T-cell (primary cell): Measurements from ENCODE around the gene PRKCQ. TPM values are rescaled to one million over a fixed set of nuclear protein-coding genes. Genes with fewer than 3 reads are reported as not detected.

Source experiments
- ATAC-seq, 4 experiments: fragments of 200-7000 bp in 3 of 4; fragments of 150-1000 bp in 1 of 4; cut with Tn5 transposase; replicated peaks in 1 of 4; 1 replicate in 3 of 4; 2 replicates in 1 of 4; pipeline ENCODE4 v1.10.0; 2021; ENCODE audit warnings: moderate library complexity in 3 of 4, mild to moderate bottlenecking in 2 of 4, moderate number of reproducible peaks in 1 of 4
- CTCF ChIA-PET, 2 donors: fragments of 300-600 bp; sonication (Branson Sonifier 250); formaldehyde crosslinking; loops; one replicate each; lab custom pipeline; 2022; ENCODE audit warnings: antibody characterized with exemption in 2 of 2; lab: Charles Lee
- POLR2A ChIA-PET, 2 donors: fragments of 300-600 bp; sonication (Branson Sonifier 250); formaldehyde crosslinking; loops; one replicate each; lab custom pipeline; 2022; ENCODE audit warnings: antibody characterized with exemption in 2 of 2; lab: Charles Lee
- DNase-seq, 35 experiments: peaks; one replicate each; pipeline versions ENCODE4 v3.0.0 to v3.0.0-alpha.2; 2013 to 2023
- H3K27ac ChIP-seq: one replicate; pipeline ENCODE4 v1.5.1; 2013; ENCODE audit warnings: low read length
- H3K27me3 ChIP-seq, 2 experiments: replicated peaks in 1 of 2; 1 replicate in 1 of 2; 2 replicates in 1 of 2; pipeline versions ENCODE4 v1.6.1 to v1.7.0; 2013; ENCODE audit warnings: low read length in 1 of 2, mixed read lengths in 1 of 2; ENCODE audit not compliant: control insufficient read depth in 2 of 2, insufficient read depth in 2 of 2; ENCODE audit errors: extremely low read depth in 1 of 2
- H3K36me3 ChIP-seq, 2 donors: 1 replicate in 1 of 2; 2 replicates in 1 of 2; pipeline versions ENCODE4 v1.6.1 to v1.7.0; 2013; ENCODE audit warnings: low read length in 1 of 2; ENCODE audit not compliant: control insufficient read depth in 2 of 2, insufficient read depth in 1 of 2; ENCODE audit errors: extremely low read depth in 1 of 2
- H3K4me1 ChIP-seq, 2 experiments: 1 replicate in 1 of 2; 2 replicates in 1 of 2; pipeline versions ENCODE4 v1.6.1 to v1.7.0; 2013; ENCODE audit warnings: low read length in 2 of 2, mixed read lengths in 1 of 2; ENCODE audit not compliant: insufficient read depth in 2 of 2, control insufficient read depth in 1 of 2; ENCODE audit errors: extremely low read depth in 1 of 2
- H3K4me3 ChIP-seq, 2 donors: 1 replicate in 1 of 2; 2 replicates in 1 of 2; pipeline versions ENCODE4 v1.5.1 to v1.7.0; 2013; ENCODE audit warnings: mild to moderate bottlenecking in 2 of 2, low read length in 1 of 2, moderate library complexity in 1 of 2; ENCODE audit not compliant: control insufficient read depth in 1 of 2; ENCODE audit errors: extremely low read depth in 1 of 2
- H3K9me3 ChIP-seq: 2 replicates; pipeline ENCODE4 v1.7.0; 2013
- H3K27ac Mint-ChIP-seq, 2 donors: one replicate each; pipeline ENCODE4 v1.8.0; 2020 to 2021; ENCODE audit warnings: mild to moderate bottlenecking in 2 of 2, mixed read lengths in 2 of 2
- H3K27me3 Mint-ChIP-seq, 2 donors: one replicate each; pipeline ENCODE4 v1.8.0; 2021 to 2022; ENCODE audit warnings: mixed read lengths in 2 of 2
- H3K36me3 Mint-ChIP-seq: one replicate; pipeline ENCODE4 v1.8.0; 2021; ENCODE audit warnings: mixed read lengths
- H3K4me1 Mint-ChIP-seq, 3 donors: one replicate each; pipeline ENCODE4 v1.8.0; 2020 to 2022; ENCODE audit warnings: mixed read lengths in 3 of 3, mild to moderate bottlenecking in 1 of 3
- H3K4me3 Mint-ChIP-seq, 3 donors: one replicate each; pipeline ENCODE4 v1.8.0; 2020 to 2022; ENCODE audit warnings: mild to moderate bottlenecking in 3 of 3, mixed read lengths in 3 of 3, moderate library complexity in 3 of 3
- H3K9me3 Mint-ChIP-seq, 3 donors: one replicate each; pipeline ENCODE4 v1.8.0; 2020 to 2022; ENCODE audit warnings: mixed read lengths in 3 of 3
- WGBS: methylation state at CpG from one replicate; pipeline ENCODE4 v1.1.5; 2013; ENCODE audit warnings: missing lambda C conversion rate; ENCODE audit not compliant: insufficient coverage; 5-methylcytosine and 5-hydroxymethylcytosine counted together
- total RNA-seq, 35 experiments: library from RNA in 6 of 35; stranded (reverse) in 6 of 35; fragments of 120-200 nt in 1 of 35; gene quantifications; one replicate each; pipeline versions ENCODE4 v1.2.1 to v1.2.4 and lab custom pipeline; 2013 to 2026

PRKCQ gene
- total RNA-seq, 5 donors from 2014 or later (not counting 1 experiment from before 2014, with no cell fraction given) = 60.3 to 67.4 (median 61.6) TPM

GRCh38 chr10:6400821-6401465 lies 179.1 kb downstream of the PRKCQ start:
- no peak for DNase-seq
- POLR2A ChIA-PET = interaction anchor here in 1 of 2 donors (0.6 to 0.8 kb wide), 6 partner anchors 52 to 304 kb away, joined by 3 to 10 read pairs (median 4); no protein-coding TSS in a partner anchor
- WGBS = 84% methylated on average over 10 of the region's 12 CpGs
- H3K27ac Mint-ChIP-seq = no peak overlapping the region
- no peaks in the 10 kb centered on the region for H3K9me3 ChIP-seq
- no peaks in the 10 kb centered on the region for H3K36me3 Mint-ChIP-seq
- no peak for ATAC-seq
- no peak overlapping the region for H3K27ac ChIP-seq
- CTCF ChIA-PET = interaction anchor here (0.5 to 3.3 kb wide), 34 partner anchors 10 to 426 kb away, joined by 3 to 42 read pairs (median 6); partner anchors contain the start of gene PFKFB3 (in 2 of the 2)
- no peak overlapping the region for H3K4me3 ChIP-seq
- peaks cover 0 to 7% of the 10 kb centered on the region in 2 experiments for H3K4me1 ChIP-seq
- H3K4me3 Mint-ChIP-seq = no peak overlapping the region
- peaks cover 16 to 27% (median 23%) of the 10 kb centered on the region in 3 donors for H3K4me1 Mint-ChIP-seq
- peaks cover 0 to 3% of the 10 kb centered on the region in 2 experiments for H3K27me3 ChIP-seq
- peaks cover 0 to 4% of the 10 kb centered on the region in 2 donors for H3K27me3 Mint-ChIP-seq
- no peaks in the 10 kb centered on the region for H3K9me3 Mint-ChIP-seq
- no peaks in the 10 kb centered on the region for H3K36me3 ChIP-seq

GRCh38 chr10:6400331-6400730 lies 179.7 kb downstream of the PRKCQ start:
- ATAC-seq (no peak), DNase-seq (no peak)
- Mint-ChIP-seq H3K27ac (no peak overlapping the region), H3K27me3 (peaks cover 0 to 4% of the 10 kb centered on the region in 2 donors), H3K4me3 (no peak overlapping the region), H3K36me3 (no peaks in the 10 kb centered on the region), H3K9me3 (no peaks in the 10 kb centered on the region), H3K4me1 (peaks cover 16 to 24% (median 23%) of the 10 kb centered on the region in 3 donors)
- ChIA-PET CTCF (interaction anchor here (0.6 to 2.4 kb wide), 9 partner anchors 14 to 426 kb away, joined by 3 to 23 read pairs (median 4); no protein-coding TSS in a partner anchor), POLR2A (interaction anchor here in 1 of 2 donors (0.6 kb wide), 4 partner anchors 52 to 304 kb away, joined by 3 to 10 read pairs (median 6); no protein-coding TSS in a partner anchor)
- Histone ChIP-seq H3K4me3 (no peak overlapping the region), H3K9me3 (no peaks in the 10 kb centered on the region), H3K4me1 (peaks cover 0 to 7% of the 10 kb centered on the region in 2 experiments), H3K27ac (no peak overlapping the region), H3K36me3 (no peaks in the 10 kb centered on the region), H3K27me3 (peaks cover 0 to 3% of the 10 kb centered on the region in 2 experiments)
- 97% methylated on average over 4 of the region's 7 CpGs for WGBS

DNA sequence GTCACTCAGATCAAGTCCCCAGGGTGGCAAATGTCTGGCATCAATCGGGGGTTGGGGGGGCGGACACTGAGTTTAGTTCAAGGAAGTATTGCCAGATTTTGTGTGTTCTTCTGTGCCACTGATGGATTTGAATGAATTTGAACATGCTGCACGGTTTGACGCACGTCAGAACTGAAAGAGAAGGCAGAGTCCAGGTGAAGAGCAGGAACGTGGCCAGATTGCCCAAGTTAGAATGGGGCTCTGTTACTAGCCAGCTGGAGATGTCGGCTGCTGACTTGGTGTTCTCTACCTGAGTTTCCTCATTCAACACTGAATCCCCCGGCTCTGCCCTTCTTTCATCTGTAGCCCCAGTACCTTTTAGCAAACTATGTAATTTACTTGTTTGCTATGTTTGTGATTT lies 180.2 kb downstream of the PRKCQ start:
- peaks cover 0 to 3% of the 10 kb centered on the region in 2 experiments for H3K27me3 ChIP-seq
- peaks cover 16 to 24% (median 23%) of the 10 kb centered on the region in 3 donors for H3K4me1 Mint-ChIP-seq
- H3K36me3 Mint-ChIP-seq = no peaks in the 10 kb centered on the region
- CTCF ChIA-PET = interaction anchor here (0.6 to 1.2 kb wide), 6 partner anchors 14 to 1800 kb away, joined by 3 to 5 read pairs (median 4); no protein-coding TSS in a partner anchor
- H3K27ac Mint-ChIP-seq = no peak overlapping the region
- WGBS = 89% methylated on average over 6 of the region's 8 CpGs
- no peak overlapping the region for H3K27ac ChIP-seq
- H3K4me3 Mint-ChIP-seq = no peak overlapping the region
- POLR2A ChIA-PET = no interaction called here
- DNase-seq = no peak
- ATAC-seq = no peak
- no peaks in the 10 kb centered on the region for H3K9me3 ChIP-seq
- H3K4me3 ChIP-seq = no peak overlapping the region
- H3K9me3 Mint-ChIP-seq = no peaks in the 10 kb centered on the region
- peaks cover 0 to 7% of the 10 kb centered on the region in 2 experiments for H3K4me1 ChIP-seq
- peaks cover 0 to 4% of the 10 kb centered on the region in 2 donors for H3K27me3 Mint-ChIP-seq
- no peaks in the 10 kb centered on the region for H3K36me3 ChIP-seq

DNA sequence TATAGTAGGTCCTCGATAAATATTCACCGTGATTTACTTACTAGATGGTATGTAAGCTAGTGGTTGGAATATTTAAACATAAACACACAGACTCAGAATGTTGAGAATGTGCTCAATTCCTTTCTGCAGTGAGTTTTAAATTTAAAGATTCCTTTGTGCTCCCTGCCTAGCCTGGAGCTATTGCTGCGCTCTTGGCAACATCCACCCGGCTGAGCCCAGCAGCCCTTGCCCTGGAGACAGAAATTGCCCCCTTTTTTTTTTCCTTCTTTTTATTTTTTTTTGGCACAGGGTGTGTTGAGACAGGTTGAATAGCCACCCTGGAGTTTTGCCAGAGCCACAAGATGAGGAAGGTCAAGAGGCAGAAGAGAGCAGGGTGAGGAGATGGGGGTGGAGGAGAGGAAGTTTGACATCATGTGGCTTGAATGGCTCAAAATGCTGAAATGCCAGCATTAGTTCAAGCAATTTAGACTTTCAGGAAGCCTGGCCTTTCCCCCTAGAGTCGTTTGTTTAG lies 180.8 kb downstream of the PRKCQ start:
- H3K4me1 Mint-ChIP-seq = peaks cover 16 to 24% (median 23%) of the 10 kb centered on the region in 3 donors
- no peaks in the 10 kb centered on the region for H3K36me3 ChIP-seq
- H3K27ac Mint-ChIP-seq = peak overlapping the region in 1 of 2 donors; percentile 44
- peaks cover 0 to 7% of the 10 kb centered on the region in 2 experiments for H3K4me1 ChIP-seq
- H3K9me3 ChIP-seq = no peaks in the 10 kb centered on the region
- no peak for ATAC-seq
- ChIA-PET POLR2A (interaction anchor here in 1 of 2 donors (0.6 kb wide), 2 partner anchors 21 to 311 kb away, joined by 3 read pairs; no protein-coding TSS in a partner anchor), CTCF (interaction anchor here (0.6 to 1.2 kb wide), 5 partner anchors 10 to 1801 kb away, joined by 3 to 5 read pairs (median 4); no protein-coding TSS in a partner anchor)
- peaks cover 2% of the 10 kb centered on the region for H3K36me3 Mint-ChIP-seq
- H3K4me3 ChIP-seq = no peak overlapping the region
- no peak overlapping the region for H3K27ac ChIP-seq
- no peak for DNase-seq
- no peak overlapping the region for H3K4me3 Mint-ChIP-seq
- H3K27me3 ChIP-seq = peaks cover 0 to 3% of the 10 kb centered on the region in 2 experiments
- H3K27me3 Mint-ChIP-seq = peaks cover 0 to 4% of the 10 kb centered on the region in 2 donors
- H3K9me3 Mint-ChIP-seq = no peaks in the 10 kb centered on the region
- WGBS = 40% methylated on average over 2 of the region's 5 CpGs

GRCh38 chr10:6398399-6398798 lies 181.7 kb downstream of the PRKCQ start:
- ATAC-seq = no peak
- CTCF ChIA-PET = interaction anchor here in 1 of 2 donors (1.1 to 1.2 kb wide), 2 partner anchors 11 to 225 kb away, joined by 3 to 4 read pairs; no protein-coding TSS in a partner anchor
- H3K27ac Mint-ChIP-seq = no peak overlapping the region

GRCh38 chr10:6396652-6397051 lies 183.4 kb downstream of the PRKCQ start:
- no peak for ATAC-seq
- Histone ChIP-seq H3K27me3 (peaks cover 0 to 3% of the 10 kb centered on the region in 2 experiments), H3K9me3 (no peaks in the 10 kb centered on the region), H3K27ac (no peak overlapping the region), H3K4me1 (peaks cover 0 to 3% of the 10 kb centered on the region in 2 experiments), H3K4me3 (no peak overlapping the region), H3K36me3 (no peaks in the 10 kb centered on the region)
- Mint-ChIP-seq H3K27ac (no peak overlapping the region), H3K27me3 (peaks cover 0 to 1% of the 10 kb centered on the region in 2 donors), H3K4me1 (peaks cover 6 to 18% (median 17%) of the 10 kb centered on the region in 3 donors), H3K4me3 (no peak overlapping the region), H3K9me3 (no peaks in the 10 kb centered on the region), H3K36me3 (peaks cover 6% of the 10 kb centered on the region)
- no peak for DNase-seq
- ChIA-PET POLR2A (no interaction called here), CTCF (no interaction called here)
- no CpG with 5 or more reads among the region's 4 CpGs for WGBS

More at GRCh38 chr10:6398399-6398798, 181.7 kb downstream of the PRKCQ start:
- Histone ChIP-seq H3K9me3 (no peaks in the 10 kb centered on the region), H3K36me3 (no peaks in the 10 kb centered on the region), H3K27ac (no peak overlapping the region), H3K27me3 (peaks cover 0 to 3% of the 10 kb centered on the region in 2 experiments), H3K4me3 (no peak overlapping the region), H3K4me1 (peaks cover 0 to 7% of the 10 kb centered on the region in 2 experiments)
- DNase-seq = no peak
- Mint-ChIP-seq H3K36me3 (peaks cover 6% of the 10 kb centered on the region), H3K9me3 (no peaks in the 10 kb centered on the region), H3K4me3 (no peak overlapping the region), H3K4me1 (peaks cover 16 to 24% (median 23%) of the 10 kb centered on the region in 3 donors), H3K27me3 (peaks cover 0 to 4% of the 10 kb centered on the region in 2 donors)
- no CpG with 5 or more reads among the region's 2 CpGs for WGBS
- POLR2A ChIA-PET = interaction anchor here (0.5 to 0.6 kb wide), 2 partner anchors 238 to 310 kb away, joined by 3 read pairs; no protein-coding TSS in a partner anchor
